Left ventricle myocardium superior (tissue), 1 donor: ENCODE results near the gene MELTF. TPM values are rescaled to one million over a fixed set of nuclear protein-coding genes. Genes with fewer than 3 reads are reported as not detected.
A peak's percentile ranks its signal among the peaks of the same experiment; 100 is the strongest.

Source experiments
- ATAC-seq: fragments of 200-7000 bp; cut with Tn5 transposase; one replicate; pipeline ENCODE4 v1.9.1; 2020; ENCODE audit warnings: mild to moderate bottlenecking, moderate library complexity
- DNase-seq: peaks from one replicate; pipeline ENCODE4 v3.0.0-alpha.2; 2020
- intact Hi-C: fragments of 100-400 bp; cut with micrococcal nuclease; formaldehyde crosslinking; loops from one replicate; pipeline ENCODE4 v1.11.0; 2022
- total RNA-seq: library from RNA; stranded (reverse); fragmentation: NEBNext Ultra II Directional; extraction: Animal tissue kit (Norgen Biotek cat#: 25700); gene quantifications from one replicate; pipeline ENCODE4 v1.2.1, GENCODE V29; 2021
- donor health status: DM: no; HTN: yes; CAD: no; lungs with severe emphysema.

MELTF gene
- total RNA-seq, 1 donor from 2014 or later, result 3.6 TPM

DNA sequence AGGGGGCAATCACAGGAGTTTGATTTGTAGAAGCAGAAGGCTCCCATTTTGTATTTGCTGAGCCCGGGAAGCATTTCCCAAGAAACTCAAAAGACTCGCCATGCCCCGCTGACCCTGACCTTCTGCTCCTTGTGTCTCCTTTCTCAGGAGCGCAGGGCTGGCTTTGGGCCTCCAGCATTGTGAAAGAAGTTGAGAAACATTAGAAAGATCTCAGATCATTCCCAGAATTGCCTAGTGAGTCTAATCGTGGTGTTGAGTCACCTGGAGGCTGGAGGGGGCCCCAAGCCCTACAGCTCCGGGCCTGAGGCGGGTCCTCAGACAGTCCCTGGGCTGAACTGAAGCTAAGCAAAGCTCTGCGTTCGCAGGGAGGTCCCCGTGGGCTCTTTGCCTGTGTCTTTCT, 50.1 kb downstream of the MELTF start:
- DNase-seq (no peak), ATAC-seq (no peak)
- intact Hi-C loops, result no loop called here

DNA sequence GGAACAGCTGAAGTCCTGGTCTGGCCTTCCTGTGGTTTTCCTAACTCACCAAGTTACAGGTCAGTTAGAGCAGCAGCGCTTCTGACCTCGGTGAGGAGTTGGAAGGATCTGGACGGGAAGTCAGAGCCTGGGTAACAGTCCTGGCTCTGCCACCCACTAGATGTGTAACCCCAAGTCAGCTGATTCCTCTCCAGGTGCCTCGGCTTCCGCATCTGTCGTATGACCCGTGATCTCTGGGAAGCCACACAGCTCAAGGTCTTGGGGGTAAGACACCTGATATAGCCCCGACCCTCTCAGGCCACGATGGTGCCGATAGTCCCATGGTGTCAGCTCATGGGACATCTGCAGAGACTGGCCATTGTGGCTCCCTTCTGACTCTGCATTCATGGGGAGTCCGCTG, 52.7 kb downstream of the MELTF start:
- no peak for DNase-seq
- no peak for ATAC-seq
- intact Hi-C loops, result no loop called here

DNA sequence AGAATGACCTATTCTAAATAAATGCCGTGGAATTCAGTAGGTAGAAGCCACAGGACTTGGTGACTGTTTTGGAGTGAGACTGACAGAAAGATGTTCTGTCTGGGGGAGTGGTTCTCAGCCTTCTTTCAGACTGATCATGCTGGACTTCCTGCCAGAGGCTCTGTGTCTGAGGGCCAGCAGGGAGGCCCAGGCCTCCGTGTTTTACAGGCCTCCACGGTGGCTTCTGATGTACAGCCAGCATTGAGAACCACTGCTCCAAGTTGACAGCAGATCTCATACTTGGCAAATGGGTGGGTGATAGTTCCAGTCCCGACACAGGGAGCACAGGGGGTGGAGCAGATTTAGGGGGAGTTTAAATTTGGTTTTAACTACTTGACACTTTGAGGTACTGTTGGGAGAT, 54.3 kb downstream of the MELTF start:
- ATAC-seq, result no peak
- intact Hi-C loops, result no loop called here
- no peak for DNase-seq

DNA sequence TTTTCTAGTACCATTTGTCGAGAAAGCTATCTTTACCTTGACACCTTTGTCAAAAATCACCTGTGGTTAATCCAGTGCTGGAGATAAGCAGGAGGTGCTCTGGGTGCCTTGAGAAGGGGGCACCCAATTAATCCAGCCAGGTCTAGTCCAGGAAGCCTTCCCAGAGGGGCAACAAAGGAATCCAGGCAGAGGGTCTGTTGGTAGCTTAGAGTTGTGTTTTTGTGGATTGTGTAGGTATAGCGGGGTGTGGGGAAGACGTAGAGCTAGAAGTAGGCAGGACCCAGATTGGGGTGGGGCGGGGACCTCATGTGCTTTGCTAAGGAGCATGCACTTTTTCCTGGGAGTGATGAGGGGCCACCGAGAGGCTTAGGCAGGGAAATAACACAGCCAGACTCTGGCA, 55.0 kb downstream of the MELTF start:
- DNase-seq, result no peak
- ATAC-seq, result no peak
- intact Hi-C loops, result no loop called here

DNA sequence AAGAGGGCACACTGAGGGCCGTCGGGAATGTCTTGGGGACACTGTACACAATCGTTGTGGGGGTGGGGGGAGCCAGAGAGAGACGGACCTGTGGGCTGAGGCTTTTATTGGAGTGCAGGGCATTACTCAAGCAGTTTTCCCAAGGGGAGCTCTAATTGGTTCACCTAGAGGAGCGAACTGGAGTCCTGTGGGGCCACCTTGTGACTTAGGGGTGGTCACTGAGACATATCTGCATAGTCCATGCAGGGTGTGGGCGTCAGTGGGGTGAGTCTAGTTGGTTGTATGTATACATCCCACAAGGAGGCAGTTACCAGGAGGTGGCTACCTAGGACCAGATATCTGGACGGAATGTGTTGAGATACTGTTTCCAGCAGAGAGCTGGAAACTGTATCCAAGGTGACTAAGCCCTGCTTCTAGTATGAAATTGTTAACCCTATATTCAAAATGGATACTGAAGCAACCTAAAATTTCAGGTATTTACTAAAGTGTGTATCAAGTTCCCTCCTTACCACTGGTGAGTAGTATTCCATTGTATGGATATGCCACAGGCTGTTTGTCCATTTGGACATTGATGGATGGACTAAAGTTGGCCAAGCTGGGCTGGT, 58.4 kb downstream of the MELTF start:
- ATAC-seq (no peak), DNase-seq (no peak)
- intact Hi-C loops, result no loop called here

DNA sequence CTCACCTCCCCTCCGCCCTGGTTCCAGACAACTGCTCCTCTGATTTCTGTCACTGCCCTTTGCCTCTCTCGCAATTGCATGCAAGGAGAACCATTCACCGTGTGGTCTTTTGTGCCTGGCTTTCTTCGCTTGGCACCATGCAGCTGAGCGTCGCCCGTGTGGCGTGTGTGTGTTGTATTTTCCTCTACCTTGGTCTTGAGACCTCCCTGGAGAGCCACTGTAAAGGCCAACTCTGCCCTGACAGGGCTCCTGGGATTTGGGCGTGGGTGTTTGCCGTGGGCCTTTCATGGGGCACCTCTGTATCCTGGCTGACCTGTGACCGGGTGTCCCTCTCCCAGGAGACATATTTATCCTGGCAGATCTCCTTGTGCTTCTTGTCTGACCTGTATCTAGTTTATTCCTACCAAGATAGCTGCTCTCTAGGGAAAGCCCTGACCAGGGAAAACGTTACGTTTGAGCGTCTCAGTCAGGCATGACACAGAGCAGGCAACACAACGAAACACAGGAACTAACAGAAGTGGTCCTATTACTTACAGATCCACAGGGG, 59.0 kb downstream of the MELTF start:
- DNase-seq (no peak), ATAC-seq (no peak)
- intact Hi-C loops, result no loop called here

DNA sequence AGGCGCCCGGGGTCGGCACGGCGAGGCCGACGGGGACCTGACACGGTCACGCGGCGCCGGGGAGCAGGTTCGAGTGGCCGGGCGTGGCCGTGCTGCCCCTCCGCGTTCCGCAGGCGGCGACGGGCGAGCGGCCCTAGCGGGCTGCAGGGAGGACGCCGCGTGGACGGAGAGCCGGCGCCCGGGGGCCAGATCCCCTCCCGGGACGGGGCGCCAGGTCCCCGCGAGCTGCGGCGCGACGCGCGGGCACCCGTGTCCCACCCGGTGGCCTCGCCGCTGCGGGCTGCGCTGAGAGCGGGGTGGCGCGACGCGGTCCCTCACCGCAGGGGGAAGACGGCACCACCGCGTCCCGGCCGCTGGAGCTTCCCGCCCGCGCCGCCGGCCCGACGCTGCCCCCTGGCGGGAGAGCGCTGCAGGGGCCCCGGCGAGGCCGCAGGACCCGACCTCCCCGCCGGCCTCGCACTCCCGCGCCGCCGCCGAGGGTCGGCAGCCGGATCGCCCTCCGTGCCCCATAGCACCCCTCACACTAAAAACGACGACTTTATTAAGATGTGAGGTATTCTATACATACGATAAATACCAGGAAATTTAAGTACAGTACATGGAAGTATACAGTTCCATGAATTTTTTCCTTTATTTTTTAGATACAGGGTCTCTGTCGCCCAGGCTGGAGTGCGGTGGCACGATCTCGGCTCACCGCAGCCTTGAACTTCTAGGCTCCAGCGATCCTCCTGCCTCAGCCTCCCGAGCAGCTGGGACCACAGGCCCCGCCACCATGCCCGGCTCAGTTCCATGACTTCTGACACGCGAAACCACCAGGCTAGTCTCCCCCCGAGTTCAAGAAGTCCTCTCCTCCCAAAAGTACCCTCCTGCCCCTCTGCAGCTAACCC, 59.7 kb downstream of the MELTF start:
- peak; percentile 84 for DNase-seq

DNA sequence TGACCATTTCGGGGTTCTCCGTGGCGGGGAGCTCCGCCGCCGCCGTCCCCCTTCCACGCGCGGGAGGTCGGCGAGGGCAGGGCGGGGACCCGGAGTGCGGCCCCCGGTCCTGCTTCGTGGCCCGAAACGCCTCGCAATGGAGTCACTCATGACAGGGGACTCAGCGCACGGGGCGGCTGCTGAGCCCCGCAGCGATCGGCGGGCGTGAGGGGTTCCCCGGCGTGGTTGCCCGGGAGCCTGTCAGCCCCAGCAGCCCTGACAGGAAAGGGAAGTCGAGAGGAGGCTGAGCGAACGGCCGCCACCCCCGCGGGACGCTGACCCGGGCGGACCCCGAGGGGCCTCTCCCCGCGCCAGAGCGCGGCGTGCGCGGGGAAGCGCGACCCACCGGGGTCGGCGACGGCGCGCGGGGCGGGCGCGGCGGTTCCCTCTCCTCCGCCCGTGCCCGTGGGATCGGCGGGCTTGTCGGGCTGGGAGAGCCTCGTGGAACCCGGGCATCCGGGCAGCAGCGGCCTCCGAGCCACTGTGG, 60.4 kb downstream of the MELTF start:
- ATAC-seq, result peak; percentile 24
- intact Hi-C loops, result no loop called here
- DNase-seq, result peak; percentile 50

More for the DNA sequence above, 59.7 kb downstream of the MELTF start:
- ATAC-seq, result peak; percentile 85
- intact Hi-C loops, result no loop called here

DNA sequence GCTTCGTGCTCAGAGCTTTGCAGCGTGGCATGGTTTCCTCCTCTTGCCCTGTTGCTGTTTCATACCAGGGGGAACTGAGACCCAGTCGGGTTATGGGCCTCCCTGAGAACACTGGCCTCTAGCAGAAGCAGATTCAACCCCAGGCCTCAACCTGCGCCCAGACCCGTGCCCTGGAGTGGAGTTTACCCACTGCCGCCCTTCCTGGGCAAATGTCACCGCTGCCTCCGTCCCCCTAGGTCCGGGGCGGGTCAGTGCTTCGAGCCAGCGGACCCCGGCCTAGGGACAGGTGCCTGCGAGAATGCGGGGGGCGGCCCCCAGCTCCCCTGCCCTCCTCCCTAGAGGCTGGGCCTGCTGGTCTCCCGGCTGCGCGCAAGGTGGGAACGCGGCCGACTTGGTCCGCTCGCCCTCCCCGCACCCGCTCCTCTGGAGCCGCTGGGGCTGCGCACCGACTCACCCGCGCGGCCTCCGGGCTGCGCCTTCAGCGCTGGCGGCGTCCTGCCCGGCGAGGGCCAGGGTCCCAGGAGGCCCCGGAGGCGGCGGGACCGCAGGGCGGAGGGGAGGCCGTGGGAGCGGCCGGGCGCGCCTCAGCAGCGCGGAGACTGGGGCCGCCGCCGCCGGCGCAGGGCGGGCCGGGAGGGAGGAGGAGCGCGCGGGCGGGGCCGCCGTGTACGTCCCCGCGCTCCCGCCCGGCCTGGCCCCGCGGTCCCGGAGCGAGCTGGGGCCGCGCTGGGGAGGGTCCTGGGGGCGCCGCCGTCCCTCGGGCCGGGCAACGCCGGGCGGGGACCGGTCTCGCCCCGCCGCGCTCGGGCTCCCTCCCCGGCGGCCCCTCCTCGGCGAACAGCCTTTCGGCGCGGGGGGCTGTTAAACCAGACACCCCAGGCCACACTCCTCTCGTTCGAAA, 61.1 kb downstream of the MELTF start, which contains the start of gene PIGZ:
Gene PIGZ (minus strand): TSS at position 601 of the 901 bp plus-strand sequence. CDS start 16,802 bp downstream, outside the sequence.
- DNase-seq, result peak; percentile 76
- intact Hi-C loops, result no loop called here
- ATAC-seq, result peak; percentile 88

DNA sequence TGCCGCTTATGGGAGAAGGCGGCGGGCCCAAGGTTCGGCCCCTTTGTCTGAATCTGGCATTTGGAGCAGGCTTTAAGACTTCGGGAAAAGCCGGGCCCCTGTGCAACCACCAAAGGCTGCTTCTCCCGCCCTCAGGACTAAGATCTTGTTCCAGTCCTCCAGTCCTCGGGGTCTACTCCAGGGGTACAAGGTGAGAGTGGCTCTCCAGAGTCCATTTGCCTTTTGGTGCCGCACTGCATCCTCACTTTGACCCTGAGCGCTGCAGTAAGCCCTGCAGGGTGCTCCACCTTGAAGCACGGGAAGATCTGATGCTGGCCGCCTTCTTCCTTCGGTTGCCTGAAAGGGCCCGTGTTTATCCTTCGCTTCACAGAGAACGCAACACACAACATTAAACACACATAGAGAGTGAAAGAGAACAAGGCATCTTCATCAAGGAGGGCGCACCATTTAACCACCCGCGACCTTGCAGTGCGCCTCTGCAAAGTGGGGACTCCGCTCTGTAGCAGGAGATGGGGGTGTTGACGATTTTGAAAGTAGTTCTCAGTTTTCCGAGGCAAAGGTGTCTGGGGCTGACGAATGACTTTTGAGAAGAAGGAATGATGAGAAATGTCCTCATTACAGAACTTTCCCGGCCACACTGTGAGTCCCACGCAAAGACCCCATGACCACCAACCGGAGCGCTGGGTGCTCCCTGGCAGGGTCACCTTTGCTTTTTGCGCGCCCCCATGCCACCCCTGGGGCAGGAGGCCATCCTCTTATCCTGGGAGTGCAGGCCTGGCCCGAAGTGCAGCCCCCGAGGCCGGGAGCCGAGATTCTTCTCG, 62.0 kb downstream of the MELTF start:
- intact Hi-C loops, result no loop called here
- no peak for DNase-seq
- no peak for ATAC-seq

DNA sequence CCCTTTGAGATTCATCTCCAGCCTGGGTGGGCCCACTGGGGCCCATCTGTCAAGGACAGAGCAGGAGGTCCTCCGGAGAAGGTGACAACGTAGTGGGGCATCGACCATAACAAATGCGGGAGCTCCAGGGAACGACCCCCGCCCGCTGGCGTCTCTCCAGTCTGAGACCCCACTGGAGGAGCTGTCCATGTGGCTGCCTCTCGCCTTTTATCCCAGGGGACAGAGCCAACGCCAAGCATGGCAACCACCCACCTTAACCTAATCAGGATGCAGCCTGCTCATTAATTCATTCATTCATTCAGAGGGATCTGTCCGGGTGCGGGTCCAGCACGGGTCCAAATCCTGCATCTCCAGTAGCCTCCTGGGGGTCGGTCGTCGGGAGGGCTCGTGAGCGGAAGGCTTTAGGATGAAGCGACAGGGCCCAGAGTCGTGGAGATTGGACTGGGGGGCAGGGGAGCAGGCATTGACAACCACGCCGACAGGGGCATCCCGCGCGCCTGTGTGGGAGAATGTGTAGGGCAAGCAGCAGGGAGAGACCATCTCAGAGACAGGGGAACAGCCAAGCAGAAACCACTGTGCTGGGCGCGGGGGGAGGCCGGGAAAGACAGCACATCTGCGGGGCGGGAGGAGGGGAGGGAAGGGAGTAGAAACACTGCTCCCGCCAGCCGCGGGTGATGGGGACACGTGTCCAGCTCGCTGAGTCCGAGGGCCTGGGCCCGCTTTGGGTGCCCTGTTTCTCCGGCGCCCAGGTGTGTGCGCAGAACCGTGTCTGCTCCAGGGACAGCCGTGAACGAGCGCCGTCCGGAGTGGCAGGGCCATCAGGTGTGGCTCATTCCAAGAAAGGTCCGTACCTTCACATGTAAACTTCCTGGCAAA, 62.9 kb downstream of the MELTF start:
- no peak for ATAC-seq
- no peak for DNase-seq
- intact Hi-C loops, result no loop called here

DNA sequence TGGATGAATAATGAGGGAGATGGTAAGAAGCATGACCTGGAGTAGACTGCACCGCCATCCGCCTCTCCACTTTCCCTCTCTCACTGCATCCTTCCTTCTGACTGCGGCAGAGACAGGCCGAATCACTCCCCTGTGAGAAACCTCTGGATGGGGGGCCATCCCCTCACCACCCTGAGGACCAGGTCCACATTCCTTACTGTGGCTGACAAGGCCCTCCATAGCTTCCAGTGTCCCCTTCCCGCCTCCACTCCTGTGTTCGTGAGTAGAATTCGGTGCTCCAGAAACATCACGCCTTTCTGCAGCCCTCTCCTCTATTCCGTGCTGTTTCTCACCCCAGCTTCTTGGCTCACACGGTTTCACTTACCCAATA, 63.8 kb downstream of the MELTF start:
- ATAC-seq (no peak), DNase-seq (no peak)
- intact Hi-C loops, result no loop called here

DNA sequence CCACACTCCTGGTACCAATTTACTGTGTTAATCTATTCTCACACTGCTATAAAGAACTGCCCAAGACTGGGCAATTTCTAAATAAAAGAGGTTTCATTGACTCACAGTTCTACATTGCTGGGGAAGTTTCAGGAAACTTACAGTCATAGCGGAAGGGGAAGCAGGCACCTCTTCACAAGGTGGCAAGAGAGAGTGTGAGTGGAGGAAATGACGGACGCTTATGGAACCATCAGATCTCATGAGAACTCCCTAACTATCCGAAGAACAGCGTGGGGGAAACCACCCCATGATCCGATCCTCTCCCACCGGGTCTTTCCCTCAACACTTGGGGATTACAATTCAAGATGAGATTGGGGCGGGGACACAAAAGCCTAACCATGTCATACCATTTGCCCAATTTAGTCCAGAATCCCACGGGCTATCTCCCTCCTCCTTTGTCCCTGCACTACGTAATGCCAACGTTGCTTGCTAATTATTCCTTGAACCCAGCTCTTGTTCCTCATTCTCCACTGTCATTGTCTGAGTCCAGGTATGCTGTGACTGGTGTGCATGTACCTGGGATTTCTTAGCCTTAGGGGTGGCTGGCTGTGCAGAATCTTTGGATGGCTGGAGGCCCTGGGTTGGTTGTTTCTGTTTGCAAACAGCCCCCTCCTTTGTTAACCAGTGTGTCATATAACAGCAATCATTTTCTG, 64.4 kb downstream of the MELTF start:
- no peak for DNase-seq
- intact Hi-C loops, result no loop called here
- ATAC-seq, result no peak

DNA sequence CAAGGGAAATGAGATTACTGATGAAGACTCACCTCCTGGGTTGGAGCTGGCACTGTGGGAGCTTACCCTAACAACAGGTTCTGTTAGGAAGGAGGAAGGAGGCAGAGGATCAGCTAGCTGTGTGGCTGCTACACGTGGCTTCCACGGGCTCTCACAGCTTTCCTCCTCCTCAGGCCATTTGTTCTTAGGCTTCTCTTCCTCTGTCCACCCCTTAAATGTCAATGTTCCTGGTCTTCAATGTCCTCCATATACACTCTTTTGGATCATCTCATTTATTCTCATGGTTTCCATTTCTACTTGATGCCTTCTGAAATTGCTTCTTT, 66.0 kb downstream of the MELTF start:
- DNase-seq, result no peak
- intact Hi-C loops, result no loop called here

DNA sequence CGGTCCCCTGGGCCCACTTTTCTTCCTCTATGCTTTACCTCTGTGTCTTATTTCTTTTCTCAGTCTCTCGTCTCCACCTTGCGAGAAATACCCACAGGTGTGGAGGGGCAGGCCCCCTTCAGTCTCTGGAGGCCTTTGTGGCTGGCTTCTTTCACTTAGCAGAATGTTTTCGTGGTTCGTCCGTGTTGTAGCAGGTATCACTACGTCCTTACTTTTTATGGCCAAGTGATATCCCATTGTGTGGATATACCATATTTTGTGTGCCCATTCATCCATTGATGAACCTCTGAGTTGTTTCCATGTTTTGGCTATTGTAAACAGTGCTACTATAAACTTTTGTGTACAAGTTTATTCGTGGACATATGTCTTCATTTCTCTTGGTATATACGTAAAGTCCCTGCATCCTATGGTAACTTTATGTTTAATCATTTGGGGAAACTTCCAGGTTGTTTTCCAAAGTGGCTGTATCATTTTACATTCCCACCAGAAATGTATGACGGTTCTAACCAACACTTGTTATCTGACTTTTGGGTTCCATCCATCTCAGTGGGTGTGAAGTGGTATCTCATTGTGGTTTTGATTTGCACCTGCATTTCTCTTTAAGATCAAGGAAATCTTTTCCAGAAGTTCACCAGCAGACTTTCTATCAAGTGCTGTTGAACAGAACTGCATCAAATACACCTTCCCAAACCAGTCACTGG, 66.5 kb downstream of the MELTF start:
- intact Hi-C loops, result no loop called here
- ATAC-seq (no peak), DNase-seq (no peak)

More for the DNA sequence above, 66.0 kb downstream of the MELTF start:
- ATAC-seq, result no peak

DNA sequence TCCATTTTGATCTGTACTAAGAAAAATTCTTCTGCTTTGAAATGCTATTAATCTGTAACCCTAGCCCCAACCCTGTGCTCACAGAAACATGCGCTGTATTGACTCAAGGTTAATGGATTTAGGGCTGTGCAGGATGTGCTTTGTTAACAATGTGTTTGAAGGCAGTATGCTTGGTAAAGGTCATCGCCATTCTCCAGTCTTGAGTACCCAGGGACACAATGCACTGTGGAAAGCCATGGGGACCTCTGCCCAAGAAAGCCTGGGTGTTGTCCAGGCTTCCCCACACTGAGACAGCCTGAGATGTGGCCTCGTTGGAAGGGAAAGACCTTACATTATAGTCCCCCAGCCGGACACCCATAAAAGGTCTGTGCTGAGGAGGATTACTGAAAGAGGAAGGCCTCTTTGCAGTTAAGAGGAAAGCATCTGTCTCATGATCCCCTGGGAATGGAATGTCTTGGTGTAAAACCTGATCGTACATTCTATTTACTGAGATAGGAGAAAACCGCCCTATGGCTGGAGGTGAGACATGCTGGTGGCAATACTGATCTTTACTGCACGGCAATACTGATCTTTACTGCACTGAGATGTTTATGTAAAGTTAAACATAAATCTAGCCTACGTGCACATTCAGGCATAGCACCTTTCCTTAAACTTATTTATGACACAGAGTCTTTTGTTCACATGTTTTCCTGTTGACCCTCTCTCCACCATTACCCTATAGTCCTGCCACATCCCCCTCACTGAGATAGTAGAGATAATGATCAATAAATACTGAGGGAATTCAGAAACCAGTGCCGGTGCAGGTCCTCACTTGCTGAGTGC, 67.3 kb downstream of the MELTF start:
- DNase-seq, result no peak
- ATAC-seq, result no peak
- intact Hi-C loops, result no loop called here
